Measurements from ENCODE around the gene PIERCE2.
"Not testable (repeated sequence)": the region's sequence is repeated elsewhere in the genome, so short reads cannot be mapped to it uniquely, and the experiment has no call there.

The PIERCE2 gene

GRCh38 chr15:55434989-55435825 is 26.9 kb downstream of the PIERCE2 start:
- DNase-seq = peak in 1 of 2 donors; percentile 54

GRCh38 chr15:55443141-55443540 is 34.8 kb downstream of the PIERCE2 start:
- DNase-seq = not testable (repeated sequence)

DNA sequence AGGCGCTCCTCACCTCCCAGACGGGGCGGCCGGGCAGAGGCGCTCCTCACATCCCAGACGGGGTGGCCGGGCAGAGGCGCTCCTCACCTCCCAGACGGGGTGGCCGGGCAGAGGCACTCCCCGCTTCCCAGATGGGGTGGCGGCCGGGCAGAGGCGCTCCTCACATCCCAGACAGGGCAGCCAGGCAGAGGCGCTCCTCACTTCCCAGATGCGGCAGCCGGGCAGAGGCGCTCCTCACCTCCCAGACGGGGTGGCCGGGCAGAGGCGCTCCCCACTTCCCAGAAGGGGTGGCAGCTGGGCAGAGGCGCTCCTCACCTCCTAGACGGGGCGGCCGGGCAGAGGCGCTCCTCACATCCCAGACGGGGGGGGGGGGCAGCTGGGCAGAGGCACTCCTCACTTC is 37.6 kb downstream of the PIERCE2 start:
- DNase-seq = not testable (repeated sequence)

- not testable (repeated sequence) for DNase-seq
Observed at GRCh38 chr15:55446379-55447029, 38.2 kb downstream of the PIERCE2 start.

DNA sequence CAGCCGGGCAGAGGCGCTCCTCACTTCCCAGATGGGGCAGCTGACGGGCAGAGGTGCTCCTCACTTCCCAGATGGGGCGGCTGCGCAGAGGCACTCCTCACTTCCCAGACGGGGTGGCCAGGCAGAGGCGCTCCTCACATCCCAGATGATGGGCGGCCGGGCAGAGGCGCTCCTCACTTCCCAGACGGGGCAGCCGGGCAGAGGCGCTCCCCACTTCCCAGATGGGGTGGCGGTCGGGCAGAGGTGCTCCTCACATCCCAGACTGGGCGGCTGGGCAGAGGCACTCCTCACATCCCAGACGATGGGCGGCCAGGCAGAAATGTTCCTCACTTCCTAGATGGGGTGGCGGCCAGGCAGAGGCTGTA is 38.7 kb downstream of the PIERCE2 start:
- DNase-seq = not testable (repeated sequence)

- no peak for DNase-seq
Observed at GRCh38 chr15:55457401-55458022, 49.2 kb downstream of the PIERCE2 start.

GRCh38 chr15:55461447-55461846 is 53.2 kb downstream of the PIERCE2 start:
- DNase-seq = no peak

GRCh38 chr15:55468321-55468720 is 60.0 kb downstream of the PIERCE2 start:
- no peak for DNase-seq
